Measurements from ENCODE around the gene DDX25. TPM values are rescaled to one million over a fixed set of nuclear protein-coding genes. Genes with fewer than 3 reads are reported as not detected.

DDX25 gene
- total and polyA plus RNA-seq, 2 experiments from 2014 or later = 0.80 to 0.87 TPM

DNA sequence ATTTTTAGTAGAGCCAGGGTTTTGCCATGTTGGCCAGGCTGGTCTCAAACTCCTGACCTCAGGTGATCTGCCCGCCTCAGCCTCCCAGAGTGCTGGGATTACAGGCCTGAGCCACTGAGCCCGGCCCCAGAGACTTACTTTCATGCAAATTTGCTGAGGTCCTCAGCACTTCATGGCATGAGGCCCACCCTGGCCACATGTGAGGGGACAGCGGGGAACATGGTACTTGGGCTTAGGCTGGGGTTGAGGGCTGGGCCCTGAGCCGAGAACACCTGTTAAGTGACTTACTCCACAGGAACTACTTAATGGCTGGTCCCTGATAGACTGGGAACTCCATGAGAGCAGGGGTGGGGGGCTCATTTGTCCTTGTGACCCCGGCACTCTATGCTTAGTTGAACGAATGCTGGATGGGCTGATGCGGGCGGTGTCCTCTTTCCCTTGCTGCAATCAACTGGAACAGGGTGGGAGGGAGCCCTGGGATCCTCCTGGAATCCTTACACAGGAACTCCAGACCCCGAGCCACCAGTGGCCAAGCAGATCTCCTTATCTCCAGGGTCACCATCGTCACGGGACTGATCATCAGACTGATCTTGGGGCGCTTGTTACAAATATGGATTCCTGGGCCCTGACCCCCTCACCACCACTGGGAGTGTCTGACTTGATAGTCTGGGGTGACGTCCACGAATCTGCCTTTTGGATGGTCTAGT, 42.6 kb downstream of the DDX25 start:
- H3K4me1 ChIP-seq (ENCODE audit: insufficient read depth) = no peaks in the 10 kb centered on the region
- no peak overlapping the region for H3K4me3 ChIP-seq
- no peak overlapping the region for H2AFZ ChIP-seq
- WGBS (ENCODE audit: low lambda C conversion rate, missing lambda C conversion rate) = 91% methylated on average over 14 of the region's 14 CpGs
- no peak overlapping the region for H3K27ac ChIP-seq
- no peaks in the 10 kb centered on the region for H3K9me2 ChIP-seq (replicated peaks; ENCODE audit: insufficient read depth)
- H3K27me3 ChIP-seq = no peaks in the 10 kb centered on the region
- H3K9me3 ChIP-seq (ENCODE audit: low read depth) = no peaks in the 10 kb centered on the region
- H3K79me2 ChIP-seq = no peaks in the 10 kb centered on the region
- H3K4me2 ChIP-seq = no peak overlapping the region
- H3K36me3 ChIP-seq (replicated peaks; ENCODE audit: insufficient read depth, low read depth) = no peaks in the 10 kb centered on the region
- no peak for DNase-seq (ENCODE audit: low spot score)
- no peaks in the 10 kb centered on the region for H4K20me1 ChIP-seq (ENCODE audit: insufficient read depth, poor library complexity, severe bottlenecking)
- TF ChIP-seq EZH2phosphoT487 (IDR thresholded peaks at IDR 0.05; ENCODE audit: low read depth, severe bottlenecking, unreplicated experiment) (no peak), EZH2 (IDR thresholded peaks at IDR 0.05; ENCODE audit: borderline replicate concordance) (no peak)
- TF ChIP-seq, protein P1, sequence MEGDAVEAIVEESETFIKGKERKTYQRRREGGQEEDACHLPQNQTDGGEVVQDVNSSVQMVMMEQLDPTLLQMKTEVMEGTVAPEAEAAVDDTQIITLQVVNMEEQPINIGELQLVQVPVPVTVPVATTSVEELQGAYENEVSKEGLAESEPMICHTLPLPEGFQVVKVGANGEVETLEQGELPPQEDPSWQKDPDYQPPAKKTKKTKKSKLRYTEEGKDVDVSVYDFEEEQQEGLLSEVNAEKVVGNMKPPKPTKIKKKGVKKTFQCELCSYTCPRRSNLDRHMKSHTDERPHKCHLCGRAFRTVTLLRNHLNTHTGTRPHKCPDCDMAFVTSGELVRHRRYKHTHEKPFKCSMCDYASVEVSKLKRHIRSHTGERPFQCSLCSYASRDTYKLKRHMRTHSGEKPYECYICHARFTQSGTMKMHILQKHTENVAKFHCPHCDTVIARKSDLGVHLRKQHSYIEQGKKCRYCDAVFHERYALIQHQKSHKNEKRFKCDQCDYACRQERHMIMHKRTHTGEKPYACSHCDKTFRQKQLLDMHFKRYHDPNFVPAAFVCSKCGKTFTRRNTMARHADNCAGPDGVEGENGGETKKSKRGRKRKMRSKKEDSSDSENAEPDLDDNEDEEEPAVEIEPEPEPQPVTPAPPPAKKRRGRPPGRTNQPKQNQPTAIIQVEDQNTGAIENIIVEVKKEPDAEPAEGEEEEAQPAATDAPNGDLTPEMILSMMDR (IDR thresholded peaks at IDR 0.05; ENCODE audit: poor library complexity) = no peak

DNA sequence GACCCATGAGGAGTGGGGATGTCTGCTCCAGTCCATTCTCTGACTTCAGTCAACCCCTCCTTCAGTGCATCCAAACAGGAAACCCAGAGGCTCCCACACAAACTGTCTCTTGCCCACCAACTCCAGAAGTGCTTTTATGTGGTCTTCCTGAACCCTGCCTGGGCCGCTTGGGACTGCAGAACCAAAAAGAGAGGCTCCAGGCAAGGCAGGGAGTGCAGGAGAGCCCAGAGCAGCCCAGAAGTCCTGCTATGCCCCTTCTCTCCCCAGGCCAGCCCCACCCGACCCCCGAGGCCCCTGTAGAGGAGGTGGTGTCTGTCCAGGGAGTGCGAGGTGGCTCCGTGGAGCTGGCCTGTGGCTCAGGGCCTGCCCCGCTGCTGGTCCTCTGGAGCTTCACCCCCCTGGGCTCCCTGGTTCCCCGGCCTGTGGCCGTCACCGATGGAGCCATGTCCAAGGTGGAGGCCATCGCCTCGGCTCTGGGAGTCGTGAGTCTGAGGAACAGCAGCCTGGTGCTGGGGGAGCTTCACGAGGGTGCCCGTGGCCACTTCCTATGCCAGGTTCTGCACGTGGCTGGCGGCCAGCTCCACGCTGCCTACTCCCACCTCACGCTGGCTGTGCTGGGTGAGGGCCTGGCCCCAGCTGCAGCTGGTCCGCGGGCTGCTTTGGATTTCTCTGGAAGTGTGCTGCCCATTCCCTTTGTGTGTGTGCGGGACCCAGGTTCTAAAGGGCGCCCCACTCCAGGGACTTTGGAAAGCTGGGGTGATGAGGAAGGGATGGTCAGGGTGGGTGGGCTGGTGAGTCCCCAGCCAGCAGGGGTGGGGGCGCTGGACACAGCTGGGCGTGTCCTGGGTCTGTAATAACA, 43.3 kb downstream of the DDX25 start:
- Histone ChIP-seq H4K20me1 (ENCODE audit: insufficient read depth, poor library complexity, severe bottlenecking) (no peaks in the 10 kb centered on the region), H2AFZ (no peak overlapping the region), H3K27me3 (no peaks in the 10 kb centered on the region), H3K4me2 (no peak overlapping the region), H3K9me2 (replicated peaks; ENCODE audit: insufficient read depth) (no peaks in the 10 kb centered on the region), H3K4me1 (ENCODE audit: insufficient read depth) (peaks cover under 1% of the 10 kb centered on the region), H3K4me3 (no peak overlapping the region), H3K27ac (no peak overlapping the region), H3K79me2 (no peaks in the 10 kb centered on the region), H3K36me3 (replicated peaks; ENCODE audit: insufficient read depth, low read depth) (no peaks in the 10 kb centered on the region), H3K9me3 (ENCODE audit: low read depth) (no peaks in the 10 kb centered on the region)
- TF ChIP-seq, protein P1 (IDR thresholded peaks at IDR 0.05; ENCODE audit: poor library complexity) = no peak
- TF ChIP-seq EZH2 (IDR thresholded peaks at IDR 0.05; ENCODE audit: borderline replicate concordance) = no peak
- TF ChIP-seq EZH2phosphoT487 (IDR thresholded peaks at IDR 0.05; ENCODE audit: low read depth, severe bottlenecking, unreplicated experiment) = no peak
- no peak for DNase-seq (ENCODE audit: low spot score)
- 94% methylated on average over 22 of the region's 24 CpGs for WGBS (ENCODE audit: low lambda C conversion rate, missing lambda C conversion rate)

DNA sequence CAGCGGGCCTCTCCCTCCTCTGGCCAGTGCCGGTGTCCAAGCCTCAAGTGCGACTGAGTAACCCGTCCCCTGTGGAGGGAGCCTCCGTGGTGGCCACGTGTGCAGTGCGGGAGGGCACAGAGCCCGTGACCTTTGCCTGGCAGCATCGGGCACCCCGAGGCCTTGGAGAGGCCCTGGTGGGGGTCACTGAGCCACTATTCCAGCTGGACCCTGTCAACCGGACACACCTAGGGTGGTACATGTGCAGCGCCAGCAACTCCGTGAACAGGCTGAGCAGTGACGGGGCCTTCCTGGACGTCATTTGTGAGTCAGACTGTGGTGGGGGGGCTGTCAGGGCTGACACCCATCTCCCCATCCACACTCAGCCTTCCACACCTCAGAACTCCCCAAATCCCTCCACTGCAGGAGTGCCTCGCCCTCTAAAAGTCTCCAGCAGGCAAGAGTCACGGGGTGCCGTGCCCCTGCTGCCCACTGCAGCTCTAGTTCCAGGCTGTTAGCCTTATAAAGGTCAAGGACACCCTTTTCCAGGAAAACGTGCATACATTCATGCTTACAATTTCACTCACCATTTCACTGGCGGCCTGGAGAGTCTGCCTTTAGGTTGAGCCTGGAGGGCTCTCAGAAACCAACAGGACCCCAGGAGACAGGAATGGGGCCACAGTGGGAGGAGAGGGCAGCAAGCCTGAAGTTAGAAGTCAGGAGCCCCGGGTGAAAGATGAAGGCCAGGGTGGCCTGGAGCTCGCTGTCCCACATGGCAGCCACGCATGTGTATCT, 44.2 kb downstream of the DDX25 start:
- peaks cover 6% of the 10 kb centered on the region for H3K4me1 ChIP-seq (ENCODE audit: insufficient read depth)
- H3K27ac ChIP-seq = no peak overlapping the region
- H3K4me2 ChIP-seq = no peak overlapping the region
- DNase-seq (ENCODE audit: low spot score) = no peak
- H4K20me1 ChIP-seq (ENCODE audit: insufficient read depth, poor library complexity, severe bottlenecking) = no peaks in the 10 kb centered on the region
- H3K27me3 ChIP-seq = no peaks in the 10 kb centered on the region
- no peaks in the 10 kb centered on the region for H3K9me2 ChIP-seq (replicated peaks; ENCODE audit: insufficient read depth)
- no peaks in the 10 kb centered on the region for H3K36me3 ChIP-seq (replicated peaks; ENCODE audit: insufficient read depth, low read depth)
- no peak overlapping the region for H2AFZ ChIP-seq
- no peak overlapping the region for H3K4me3 ChIP-seq
- 91% methylated on average over 19 of the region's 23 CpGs for WGBS (ENCODE audit: low lambda C conversion rate, missing lambda C conversion rate)
- TF ChIP-seq, protein P1 (IDR thresholded peaks at IDR 0.05; ENCODE audit: poor library complexity) = no peak
- TF ChIP-seq EZH2 (IDR thresholded peaks at IDR 0.05; ENCODE audit: borderline replicate concordance) (no peak), EZH2phosphoT487 (IDR thresholded peaks at IDR 0.05; ENCODE audit: low read depth, severe bottlenecking, unreplicated experiment) (no peak)
- H3K79me2 ChIP-seq = no peaks in the 10 kb centered on the region
- H3K9me3 ChIP-seq (ENCODE audit: low read depth) = no peaks in the 10 kb centered on the region

All from hepatocyte (in vitro differentiated cells).